ENCODE data around the gene HHATL. TPM values are rescaled to one million over a fixed set of nuclear protein-coding genes. Genes with fewer than 3 reads are reported as not detected.

Gene HHATL
- total RNA-seq, 6 experiments from 2014 or later: not detected

GRCh38 chr3:42660131-42660715, 42.4 kb downstream of the HHATL start:
- Mint-ChIP-seq H3K4me3 (no peak overlapping the region), H3K27ac (peak overlapping the region; percentile 35; the same call in 1 of the 2 replicates), H3K4me1 (ENCODE audit: low read depth) (peaks cover 27% of the 10 kb centered on the region), H3K36me3 (ENCODE audit: low read depth) (peaks cover 14% of the 10 kb centered on the region; the same call in 1 of the 2 replicates), H3K9me3 (no peaks in the 10 kb centered on the region), H3K27me3 (ENCODE audit: insufficient read depth) (peaks cover 2% of the 10 kb centered on the region)
- no peak for DNase-seq
- TF ChIP-seq CTCF (IDR thresholded peaks at IDR 0.05): no peak

GRCh38 chr3:42659451-42660130, 43.0 kb downstream of the HHATL start:
- peaks cover 29% of the 10 kb centered on the region for H3K4me1 Mint-ChIP-seq (ENCODE audit: low read depth)
- no peak overlapping the region for H3K4me3 Mint-ChIP-seq
- no peak for TF ChIP-seq CTCF (IDR thresholded peaks at IDR 0.05)
- H3K36me3 Mint-ChIP-seq (ENCODE audit: low read depth): peaks cover 14% of the 10 kb centered on the region; the same call in 1 of the 2 replicates
- DNase-seq: no peak
- H3K9me3 Mint-ChIP-seq: no peaks in the 10 kb centered on the region
- H3K27me3 Mint-ChIP-seq (ENCODE audit: insufficient read depth): peaks cover 2% of the 10 kb centered on the region
- peak overlapping the region; percentile 35; the same call in 1 of the 2 replicates for H3K27ac Mint-ChIP-seq

- no peaks in the 10 kb centered on the region for H3K9me3 Mint-ChIP-seq
- peaks cover 2% of the 10 kb centered on the region for H3K27me3 Mint-ChIP-seq (ENCODE audit: insufficient read depth)
- peaks cover 29% of the 10 kb centered on the region for H3K4me1 Mint-ChIP-seq (ENCODE audit: low read depth)
- peaks cover 14% of the 10 kb centered on the region; the same call in 1 of the 2 replicates for H3K36me3 Mint-ChIP-seq (ENCODE audit: low read depth)
- no peak for DNase-seq
- no peak overlapping the region for H3K27ac Mint-ChIP-seq
- H3K4me3 Mint-ChIP-seq: no peak overlapping the region
- TF ChIP-seq CTCF (IDR thresholded peaks at IDR 0.05): no peak
Measured at GRCh38 chr3:42658771-42659390, 43.7 kb downstream of the HHATL start.

- Mint-ChIP-seq H3K27ac (no peak overlapping the region), H3K4me1 (ENCODE audit: low read depth) (peaks cover 32% of the 10 kb centered on the region)
Measured at GRCh38 chr3:42658091-42658770, 44.4 kb downstream of the HHATL start.

More at GRCh38 chr3:42658091-42658770, 44.4 kb downstream of the HHATL start:
- Mint-ChIP-seq H3K36me3 (ENCODE audit: low read depth) (peaks cover 14% of the 10 kb centered on the region; the same call in 1 of the 2 replicates), H3K9me3 (no peaks in the 10 kb centered on the region), H3K4me3 (no peak overlapping the region), H3K27me3 (ENCODE audit: insufficient read depth) (peaks cover 2% of the 10 kb centered on the region; the same call in 1 of the 2 replicates)
- no peak for DNase-seq
- TF ChIP-seq CTCF (IDR thresholded peaks at IDR 0.05): no peak
